Loucy (cell line): Measurements from ENCODE around the gene TENT4A.
A peak's percentile ranks its signal among the peaks of the same experiment; 100 is the strongest.

Source experiments
- H2AFZ ChIP-seq: fragments of 200-600 bp; sonication (generic); 2 replicates; pipeline ENCODE4 v1.6.0; 2016; ENCODE audit warnings: antibody characterized with exemption, mild to moderate bottlenecking, low read length, moderate library complexity
- H3F3A ChIP-seq: fragments of 200-600 bp; 2 replicates; pipeline ENCODE4 v1.6.0; 2016; ENCODE audit warnings: antibody characterized with exemption, low read depth, mild to moderate bottlenecking
- H3K27me3 ChIP-seq: fragments of 200-600 bp; sonication (generic); 2 replicates; pipeline ENCODE4 v1.6.1; 2014; ENCODE audit warnings: low read length, mild to moderate bottlenecking; ENCODE audit not compliant: insufficient read depth, poor library complexity, severe bottlenecking
- H3K36me3 ChIP-seq: fragments of 200-600 bp; sonication (generic); 2 replicates; pipeline ENCODE4 v1.6.1; 2016; ENCODE audit warnings: low read length; ENCODE audit not compliant: insufficient read depth
- H3K4me1 ChIP-seq: fragments of 200-600 bp; sonication (generic); 2 replicates; pipeline ENCODE4 v1.5.1; 2014; ENCODE audit warnings: low read length, mild to moderate bottlenecking; ENCODE audit not compliant: insufficient read depth, poor library complexity, severe bottlenecking
- H3K4me2 ChIP-seq: fragments of 200-600 bp; sonication (generic); 2 replicates; pipeline ENCODE4 v1.6.0; 2014; ENCODE audit warnings: antibody characterized with exemption, low read length, low read depth, mild to moderate bottlenecking; ENCODE audit not compliant: poor library complexity, severe bottlenecking
- H3K4me3 ChIP-seq: fragments of 200-600 bp; sonication (generic); 2 replicates; pipeline ENCODE4 v1.5.1; 2014; ENCODE audit warnings: low read length, mild to moderate bottlenecking, mixed read lengths; ENCODE audit not compliant: poor library complexity, severe bottlenecking
- H3K79me2 ChIP-seq: fragments of 200-600 bp; sonication (generic); 2 replicates; pipeline ENCODE4 v1.6.1; 2014; ENCODE audit warnings: low read length; ENCODE audit not compliant: insufficient read depth
- H3K9ac ChIP-seq: fragments of 200-600 bp; sonication (generic); 2 replicates; pipeline ENCODE4 v1.6.0; 2014; ENCODE audit warnings: mild to moderate bottlenecking, low read depth, low read length, moderate library complexity; ENCODE audit not compliant: poor library complexity, severe bottlenecking
- H3K9me2 ChIP-seq: fragments of 200-600 bp; sonication (generic); replicated peaks from 2 replicates; pipeline ENCODE4 v1.6.1; 2016; ENCODE audit warnings: low read depth, low read length, mixed read lengths
- H3K9me3 ChIP-seq: fragments of 200-600 bp; sonication (generic); 2 replicates; pipeline ENCODE4 v1.6.1; 2014; ENCODE audit warnings: mild to moderate bottlenecking, antibody characterized with exemption, low read length, low read depth; ENCODE audit not compliant: insufficient read depth
- H4K20me1 ChIP-seq: fragments of 200-600 bp; sonication (generic); 2 replicates; pipeline ENCODE4 v1.6.0; 2014; ENCODE audit warnings: antibody characterized with exemption, low read length, mild to moderate bottlenecking; ENCODE audit not compliant: insufficient read depth, poor library complexity, severe bottlenecking
- EZH2phosphoT487 ChIP-seq: fragments of 200-600 bp; IDR thresholded peaks from 2 replicates; pipeline ENCODE4 v1.6.1; 2018; ENCODE audit warnings: antibody characterized with exemption, mild to moderate bottlenecking, moderate library complexity, borderline replicate concordance
- TF ChIP-seq, protein P1 (sequence below): fragments of 200-600 bp; sonication (generic); conservative IDR thresholded peaks from 2 replicates; pipeline ENCODE4 v1.5.1; 2014; ENCODE audit warnings: mild to moderate bottlenecking, antibody characterized with exemption, low read length

TENT4A gene

DNA sequence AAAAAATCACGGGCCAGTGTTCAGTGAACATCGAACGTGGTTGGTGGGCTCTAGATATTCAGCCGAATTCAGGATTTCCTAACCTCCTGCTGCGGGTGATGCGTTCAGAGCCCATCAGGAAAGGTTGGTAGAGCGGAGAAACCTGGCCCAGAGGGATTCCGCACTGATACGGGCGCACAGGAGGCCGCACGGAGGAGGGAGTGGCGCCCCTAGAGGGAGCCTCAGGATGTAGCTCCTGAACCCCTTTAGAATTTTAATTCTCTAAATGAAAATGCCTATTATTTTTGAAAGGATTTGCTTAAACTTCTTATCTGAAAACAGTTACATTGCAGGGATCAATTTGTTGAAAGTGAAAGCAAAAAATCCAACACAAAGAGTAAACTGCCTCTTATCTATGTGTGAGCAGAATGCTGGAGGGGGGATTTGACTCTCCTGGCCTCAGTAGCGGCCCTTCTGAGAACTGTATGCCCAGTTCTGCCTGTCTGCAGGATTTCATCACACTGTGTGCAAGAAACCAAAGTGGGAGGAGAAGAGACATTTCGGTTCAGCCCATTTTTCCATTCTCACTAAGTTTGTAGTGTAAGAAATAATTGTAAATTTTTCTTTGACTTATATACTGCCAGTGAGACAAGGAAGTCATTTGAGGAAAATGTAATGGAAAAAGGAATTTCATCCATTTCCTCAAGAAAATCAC is 75.9 kb downstream of the TENT4A start:
- Histone ChIP-seq H3K9ac (no peak overlapping the region), H3K79me2 (no peaks in the 10 kb centered on the region), H3K4me1 (peaks cover 22% of the 10 kb centered on the region), H3K9me2 (no peaks in the 10 kb centered on the region), H3K36me3 (no peaks in the 10 kb centered on the region), H4K20me1 (no peaks in the 10 kb centered on the region), H3K4me3 (no peak overlapping the region), H3F3A (no peaks in the 10 kb centered on the region), H2AFZ (no peak overlapping the region), H3K4me2 (no peak overlapping the region), H3K9me3 (no peaks in the 10 kb centered on the region), H3K27me3 (no peaks in the 10 kb centered on the region)
- no peak for TF ChIP-seq EZH2phosphoT487
- TF ChIP-seq, protein P1, sequence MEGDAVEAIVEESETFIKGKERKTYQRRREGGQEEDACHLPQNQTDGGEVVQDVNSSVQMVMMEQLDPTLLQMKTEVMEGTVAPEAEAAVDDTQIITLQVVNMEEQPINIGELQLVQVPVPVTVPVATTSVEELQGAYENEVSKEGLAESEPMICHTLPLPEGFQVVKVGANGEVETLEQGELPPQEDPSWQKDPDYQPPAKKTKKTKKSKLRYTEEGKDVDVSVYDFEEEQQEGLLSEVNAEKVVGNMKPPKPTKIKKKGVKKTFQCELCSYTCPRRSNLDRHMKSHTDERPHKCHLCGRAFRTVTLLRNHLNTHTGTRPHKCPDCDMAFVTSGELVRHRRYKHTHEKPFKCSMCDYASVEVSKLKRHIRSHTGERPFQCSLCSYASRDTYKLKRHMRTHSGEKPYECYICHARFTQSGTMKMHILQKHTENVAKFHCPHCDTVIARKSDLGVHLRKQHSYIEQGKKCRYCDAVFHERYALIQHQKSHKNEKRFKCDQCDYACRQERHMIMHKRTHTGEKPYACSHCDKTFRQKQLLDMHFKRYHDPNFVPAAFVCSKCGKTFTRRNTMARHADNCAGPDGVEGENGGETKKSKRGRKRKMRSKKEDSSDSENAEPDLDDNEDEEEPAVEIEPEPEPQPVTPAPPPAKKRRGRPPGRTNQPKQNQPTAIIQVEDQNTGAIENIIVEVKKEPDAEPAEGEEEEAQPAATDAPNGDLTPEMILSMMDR, result peak; percentile 37

DNA sequence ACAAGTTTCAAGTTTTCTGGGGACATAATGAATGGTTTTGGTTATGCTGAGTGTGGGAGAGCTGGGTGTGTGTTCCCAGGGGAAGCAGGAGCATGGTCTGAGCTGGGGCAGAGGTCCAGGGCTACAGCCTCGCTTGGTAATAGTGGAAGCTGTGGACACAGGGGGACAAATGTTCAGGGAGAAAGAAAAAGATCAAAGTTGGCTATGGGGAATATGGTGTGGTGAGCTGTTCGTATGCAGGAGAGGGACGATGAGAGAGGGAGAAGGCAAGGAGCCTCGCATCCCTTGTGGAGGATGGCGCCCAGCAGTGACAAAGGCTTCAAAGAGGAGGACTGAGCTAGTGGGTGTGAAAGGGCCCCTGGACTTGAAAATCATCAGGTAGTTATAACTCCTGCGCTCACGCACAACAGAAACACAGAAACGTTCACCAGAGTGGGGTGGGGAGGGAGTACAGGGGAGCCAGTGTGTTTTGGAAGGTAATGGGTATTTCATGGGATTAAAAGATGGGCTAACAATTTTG is 77.2 kb downstream of the TENT4A start:
- Histone ChIP-seq H3K36me3 (no peaks in the 10 kb centered on the region), H3F3A (no peaks in the 10 kb centered on the region), H3K27me3 (no peaks in the 10 kb centered on the region), H2AFZ (no peak overlapping the region), H3K4me2 (no peak overlapping the region), H3K9me2 (no peaks in the 10 kb centered on the region), H3K4me1 (peaks cover 19% of the 10 kb centered on the region), H4K20me1 (no peaks in the 10 kb centered on the region), H3K79me2 (no peaks in the 10 kb centered on the region), H3K9me3 (no peaks in the 10 kb centered on the region), H3K9ac (no peak overlapping the region), H3K4me3 (no peak overlapping the region)
- no peak for TF ChIP-seq EZH2phosphoT487

DNA sequence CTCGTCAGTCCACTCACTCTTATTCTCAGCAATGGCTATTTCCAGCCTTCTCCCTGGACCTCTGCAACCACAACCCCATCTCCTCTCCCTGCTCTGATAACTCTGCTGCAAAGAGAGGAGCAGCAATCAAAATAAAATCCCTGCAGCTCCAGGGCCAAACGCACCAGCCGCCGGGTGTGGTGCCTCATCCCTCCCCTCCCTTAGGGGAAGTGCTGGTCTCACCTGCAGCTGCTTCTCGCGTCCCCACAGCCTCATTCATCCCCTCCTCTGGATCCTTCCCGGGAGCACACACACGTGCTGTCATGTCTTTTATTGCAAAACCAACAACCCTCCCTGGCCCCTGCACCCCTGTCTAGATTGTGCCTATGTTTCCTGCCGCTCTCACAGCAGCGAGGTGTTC is 77.8 kb downstream of the TENT4A start:
- Histone ChIP-seq H3F3A (no peaks in the 10 kb centered on the region), H3K4me1 (peaks cover 12% of the 10 kb centered on the region), H4K20me1 (no peaks in the 10 kb centered on the region), H3K79me2 (no peaks in the 10 kb centered on the region), H3K4me2 (no peak overlapping the region), H3K36me3 (no peaks in the 10 kb centered on the region), H3K4me3 (no peak overlapping the region), H3K9ac (no peak overlapping the region), H2AFZ (no peak overlapping the region), H3K9me2 (no peaks in the 10 kb centered on the region), H3K27me3 (no peaks in the 10 kb centered on the region), H3K9me3 (no peaks in the 10 kb centered on the region)
- TF ChIP-seq, protein P1, result no peak
- no peak for TF ChIP-seq EZH2phosphoT487

DNA sequence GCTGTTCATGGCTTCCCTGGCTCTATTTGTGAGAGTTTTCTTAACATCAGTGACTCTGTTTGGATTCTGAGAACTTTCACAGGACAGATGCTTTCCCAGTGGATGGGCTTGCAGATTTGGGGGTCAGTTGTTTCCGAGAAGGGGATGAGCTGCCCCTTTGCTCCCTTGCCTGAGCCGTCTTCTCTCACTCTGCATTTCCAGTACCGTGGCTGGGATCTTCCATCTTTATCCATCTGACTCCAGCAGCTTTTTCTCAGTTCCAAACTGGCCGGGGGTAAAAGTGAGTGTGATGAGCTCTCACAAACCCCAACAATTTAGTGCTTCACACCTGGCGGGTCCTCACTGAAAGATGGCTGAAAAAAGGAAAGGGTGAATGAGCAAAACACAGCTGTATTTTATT is 79.1 kb downstream of the TENT4A start:
- H3K9me3 ChIP-seq, result no peaks in the 10 kb centered on the region
- no peaks in the 10 kb centered on the region for H3K9me2 ChIP-seq
- H4K20me1 ChIP-seq, result no peaks in the 10 kb centered on the region
- H2AFZ ChIP-seq, result no peak overlapping the region
- H3K79me2 ChIP-seq, result no peaks in the 10 kb centered on the region
- no peak overlapping the region for H3K4me2 ChIP-seq
- peaks cover 5% of the 10 kb centered on the region for H3K4me1 ChIP-seq
- H3K27me3 ChIP-seq, result no peaks in the 10 kb centered on the region
- no peak overlapping the region for H3K4me3 ChIP-seq
- H3F3A ChIP-seq, result no peaks in the 10 kb centered on the region
- H3K9ac ChIP-seq, result no peak overlapping the region
- TF ChIP-seq, protein P1, result no peak
- no peak for TF ChIP-seq EZH2phosphoT487
- H3K36me3 ChIP-seq, result no peaks in the 10 kb centered on the region
